B cell (primary cell): ENCODE measurements around the gene PCMTD2.

Experiments
- CTCF ChIP-seq: fragments of 200-600 bp; IDR thresholded peaks from one replicate; pipeline ENCODE4 v1.8.0; 2022; ENCODE audit warnings: antibody characterized with exemption, mild to moderate bottlenecking
- EZH2 ChIP-seq: IDR thresholded peaks from 2 replicates; pipeline ENCODE4 v1.6.1; 2012; ENCODE audit warnings: borderline replicate concordance, low read depth, mild to moderate bottlenecking, moderate library complexity, low read length; ENCODE audit not compliant: insufficient read depth, poor library complexity, severe bottlenecking

- TF ChIP-seq CTCF = no peak
- TF ChIP-seq EZH2 = no peak
Observed at GRCh38 chr20:64253443-64253842, 2.1 kb upstream of the PCMTD2 start.
